Measurements from ENCODE around the gene ZNF202.
"Not testable (repeated sequence)": the region's sequence is repeated elsewhere in the genome, so short reads cannot be mapped to it uniquely, and the experiment has no call there.

The ZNF202 gene

DNA sequence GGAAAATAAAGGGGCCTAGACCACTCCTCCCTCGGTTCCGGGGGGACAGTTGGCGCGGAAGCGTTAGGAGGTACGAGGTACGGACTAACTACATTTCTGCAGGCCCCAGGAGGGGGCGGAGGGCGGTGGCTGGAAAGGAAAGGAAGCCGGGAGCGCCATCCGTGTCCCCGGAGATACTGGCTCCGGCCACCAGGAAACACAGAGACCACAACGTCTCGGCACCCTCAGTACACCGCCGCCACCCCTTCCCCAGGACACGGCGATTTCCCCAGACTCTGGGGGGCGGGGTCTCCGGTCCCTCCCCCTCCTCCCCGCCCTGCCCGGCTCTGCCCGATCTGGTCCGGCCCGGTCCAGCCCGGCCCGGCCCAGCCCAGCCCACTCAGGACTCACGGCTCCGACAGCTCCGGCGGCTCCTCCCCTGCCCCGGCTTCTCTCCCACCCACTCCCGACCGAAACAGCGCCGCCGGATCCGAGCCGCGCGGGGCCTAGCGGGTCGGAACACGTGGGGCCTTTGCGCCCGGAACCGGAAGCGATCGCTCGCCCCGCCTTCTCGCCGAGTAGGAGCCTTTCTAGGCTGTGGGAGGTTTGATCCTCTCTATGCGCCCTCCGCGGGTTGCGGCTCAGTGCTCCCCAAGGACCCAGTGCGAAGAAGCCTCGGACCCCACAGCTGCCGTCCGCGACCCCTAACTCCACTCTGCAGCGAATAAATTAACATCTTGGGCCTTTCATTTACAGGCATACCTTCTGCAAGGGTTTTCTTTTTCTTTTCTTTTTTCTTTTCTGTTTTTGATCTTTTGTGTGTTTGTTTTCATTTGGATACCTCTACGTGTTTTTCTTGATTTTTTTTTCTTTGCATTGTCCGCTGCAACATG lies at the start of gene ZNF202:
TSS of gene ZNF202 (minus strand) at position 502 of the 872 bp plus-strand sequence. CDS start 10,772 bp downstream, outside the sequence.
- DNase-seq = peak; percentile 88

DNA sequence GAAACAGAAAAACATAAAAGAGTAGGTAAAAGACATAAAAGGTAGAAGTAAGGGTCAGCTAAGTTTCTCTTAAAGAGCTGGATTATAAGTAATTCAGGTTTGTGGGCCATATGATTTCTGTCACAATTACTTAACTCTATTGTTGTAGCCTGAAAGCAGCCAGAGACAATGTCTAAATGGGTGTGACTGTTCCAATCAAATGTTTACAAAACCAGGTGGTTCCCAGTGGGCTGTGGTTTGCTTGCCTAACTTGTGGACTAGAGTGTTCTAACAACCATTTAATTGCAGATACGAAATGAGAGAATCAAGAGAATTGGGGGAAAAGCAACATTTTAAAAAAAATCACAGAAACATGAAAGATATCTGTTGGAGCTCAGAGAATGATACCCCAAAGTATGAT lies 42.1 kb upstream of the ZNF202 start:
- no peak for DNase-seq

DNA sequence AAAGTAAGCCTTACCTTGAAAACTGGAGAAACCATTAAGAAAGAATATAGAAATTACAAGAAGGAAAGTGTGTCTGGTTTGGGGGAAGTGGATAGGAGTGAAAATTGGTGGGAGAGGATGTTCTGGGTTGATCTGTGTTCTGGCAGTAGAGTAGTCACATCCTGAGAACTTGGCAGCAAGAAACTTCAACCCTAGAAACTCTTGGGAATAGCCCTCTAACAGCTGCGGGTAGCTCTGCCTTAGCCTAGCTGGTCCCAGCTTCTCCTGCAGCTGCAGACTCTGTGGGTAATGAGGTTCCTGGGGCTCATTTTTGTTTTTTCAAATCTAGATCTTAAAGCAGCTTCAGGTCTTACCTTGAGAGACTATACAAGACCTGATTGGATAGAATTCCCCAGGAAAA lies 37.1 kb upstream of the ZNF202 start:
- no peak for DNase-seq

DNA sequence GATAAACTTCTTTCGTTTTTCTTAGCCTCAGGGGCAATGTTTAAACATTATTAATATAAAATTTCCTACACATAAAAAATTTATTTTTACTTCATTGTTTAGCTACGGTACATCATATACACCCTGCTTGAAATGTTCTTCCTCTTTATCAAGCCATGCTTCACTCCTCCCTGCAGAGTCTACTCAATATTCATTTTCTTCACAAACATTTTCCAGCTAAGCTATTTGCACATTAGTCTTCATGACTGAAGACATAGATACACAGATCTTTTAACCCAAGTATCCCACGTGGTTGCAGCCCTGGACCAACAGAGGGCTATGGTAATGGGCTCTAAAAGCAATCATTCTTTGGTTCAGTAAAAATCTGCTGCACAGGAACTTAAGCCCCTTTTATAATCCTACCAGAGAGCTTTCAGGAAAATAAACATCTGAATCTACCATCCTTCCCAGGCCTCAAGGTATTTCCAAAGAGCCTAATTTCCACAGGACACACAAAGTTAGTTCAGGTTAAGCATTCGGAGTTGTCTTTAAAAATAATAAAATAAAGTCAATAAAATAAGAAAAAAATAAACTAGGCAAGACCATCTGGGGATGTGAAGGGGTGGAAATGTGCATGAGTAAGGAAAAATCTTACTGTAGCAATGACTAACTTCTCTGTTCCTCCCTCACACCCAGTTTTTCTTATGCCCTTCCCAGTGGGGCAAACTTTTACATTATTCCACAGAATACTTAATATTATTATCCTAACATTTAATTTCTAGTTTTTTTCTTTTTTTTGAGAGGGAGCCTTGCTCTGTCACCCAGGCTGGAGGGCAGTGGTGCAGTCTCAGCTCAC lies 34.5 kb upstream of the ZNF202 start:
- DNase-seq = no peak

DNA sequence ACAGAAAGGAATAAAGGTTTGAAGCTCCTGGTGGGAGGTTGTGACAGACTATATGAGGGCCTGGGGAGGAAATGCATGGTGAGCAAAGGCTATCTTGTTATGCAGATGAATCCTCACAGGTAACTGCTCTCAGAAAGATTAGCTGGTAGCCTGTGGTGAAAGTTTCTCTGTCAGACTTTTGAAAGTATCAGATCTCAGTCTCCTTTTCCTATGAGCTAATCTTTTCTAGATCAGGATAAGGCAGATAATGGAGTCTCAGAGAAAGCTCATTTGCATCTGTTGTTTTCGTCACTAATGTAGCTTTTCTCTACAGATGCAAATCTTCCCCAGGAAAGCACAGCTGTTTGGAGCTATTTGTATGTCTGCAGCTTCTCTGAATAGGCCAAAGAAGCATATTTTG lies 33.8 kb upstream of the ZNF202 start:
- DNase-seq = no peak

DNA sequence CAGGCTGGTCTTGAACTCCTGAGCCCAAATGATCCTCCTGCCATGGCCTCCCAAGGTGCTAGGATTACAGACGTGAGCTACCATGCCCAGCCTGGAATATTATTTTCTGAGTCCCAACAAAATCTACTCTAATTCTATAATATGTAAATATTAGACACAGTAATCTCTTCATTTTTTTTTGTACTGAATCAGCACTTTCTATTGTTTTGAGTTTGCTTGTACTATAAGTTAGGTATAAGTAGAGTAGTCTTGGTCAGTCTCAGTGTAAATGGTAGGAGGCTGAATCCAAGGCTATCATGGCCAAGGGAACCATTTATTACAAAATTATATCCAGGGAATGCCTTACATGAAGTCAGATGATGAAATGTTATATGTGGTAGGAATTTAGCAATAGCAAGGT lies 32.5 kb upstream of the ZNF202 start:
- DNase-seq = no peak

DNA sequence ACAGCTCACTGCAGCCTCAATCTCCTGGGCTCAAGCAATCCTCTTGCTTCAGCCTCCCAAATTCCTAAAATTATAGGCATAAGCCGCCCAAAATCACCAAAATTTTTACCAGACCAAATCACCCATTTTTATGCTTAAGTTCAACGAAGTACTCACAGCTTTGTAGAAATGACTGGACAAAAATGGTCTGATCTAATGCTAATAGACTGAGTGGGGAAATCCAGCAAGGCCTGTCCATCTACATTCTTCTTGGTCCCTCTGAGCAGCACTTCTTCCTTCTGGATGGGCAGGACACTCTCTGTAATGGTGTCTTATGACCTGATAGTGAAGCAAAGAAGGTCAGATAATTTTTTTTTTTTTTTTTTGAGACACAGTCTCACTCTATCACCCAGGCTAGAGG lies 31.6 kb upstream of the ZNF202 start:
- DNase-seq = no peak

DNA sequence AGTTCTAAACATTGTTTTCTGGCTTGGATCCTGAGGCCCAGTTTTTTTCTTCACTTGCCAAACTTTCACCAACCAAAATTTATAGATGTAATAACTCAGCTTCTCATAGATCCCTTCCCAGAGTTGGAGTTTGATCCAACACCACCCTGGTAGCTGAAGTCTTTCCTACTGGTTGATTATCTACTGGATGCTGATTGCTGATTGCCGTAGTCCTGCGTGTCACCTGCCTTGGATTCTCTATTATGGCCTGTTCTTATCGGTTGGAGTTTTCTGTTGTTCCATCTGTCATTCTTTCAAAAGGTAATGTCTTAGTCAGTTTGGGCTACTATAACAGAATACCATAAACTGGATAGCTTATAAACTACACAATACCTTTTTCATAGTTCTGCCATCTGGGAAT lies 30.2 kb upstream of the ZNF202 start:
- no peak for DNase-seq

DNA sequence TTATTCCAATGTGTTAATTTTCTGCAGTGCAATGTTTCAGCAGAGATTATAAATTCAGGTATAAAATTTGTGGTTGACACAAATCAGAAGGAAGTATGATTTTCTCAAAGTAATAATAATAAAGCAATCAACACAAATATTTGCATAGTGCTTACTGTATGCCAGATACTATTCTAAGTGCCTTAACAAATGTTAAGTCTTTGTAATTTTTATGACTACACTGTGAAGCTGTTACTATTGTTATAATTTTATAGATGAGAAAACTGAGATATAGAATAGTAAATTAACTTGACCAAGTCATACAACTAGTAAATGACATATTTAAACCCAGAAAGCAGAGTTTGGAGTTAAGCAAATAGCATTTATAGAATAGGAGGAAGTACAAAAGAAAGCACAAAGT lies 29.3 kb upstream of the ZNF202 start:
- no peak for DNase-seq

DNA sequence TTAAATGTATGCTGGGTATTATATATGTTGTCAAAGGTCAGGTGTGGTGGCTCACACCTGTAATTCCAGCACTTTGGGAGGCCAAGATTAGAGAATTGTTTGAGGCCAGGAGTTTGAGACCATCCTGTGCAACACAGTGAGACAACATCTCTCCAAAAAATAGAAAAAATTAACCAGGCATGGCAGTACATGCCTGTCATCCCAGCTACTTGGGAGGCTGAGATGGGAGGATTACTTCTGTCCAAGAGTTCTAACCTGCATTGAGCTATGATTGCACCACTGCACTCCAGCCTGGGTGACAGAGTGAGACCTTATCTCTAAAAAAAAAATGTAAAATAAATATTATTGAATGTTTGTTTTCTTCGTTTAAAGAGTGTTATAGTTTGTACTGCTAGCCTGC lies 24.1 kb upstream of the ZNF202 start:
- no peak for DNase-seq

DNA sequence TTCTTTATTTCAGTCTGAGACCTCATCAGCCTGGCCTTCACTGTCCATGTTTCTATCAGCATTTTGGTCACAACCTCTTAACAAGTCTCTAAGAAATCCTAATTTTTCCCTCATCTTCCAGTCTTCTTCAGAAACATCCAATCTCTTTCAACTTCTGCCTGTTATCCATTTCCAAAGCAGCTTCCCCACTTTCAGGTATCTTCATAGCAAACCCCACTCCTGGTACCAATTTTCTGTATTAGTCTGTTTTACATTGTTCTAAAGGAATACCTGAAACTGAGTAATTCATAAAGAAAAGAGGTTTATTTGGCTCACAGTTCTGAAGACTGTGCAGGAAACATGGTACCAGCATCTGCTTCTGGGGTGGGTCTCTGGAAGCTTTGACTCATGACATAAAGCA lies 21.0 kb upstream of the ZNF202 start:
- DNase-seq = no peak

DNA sequence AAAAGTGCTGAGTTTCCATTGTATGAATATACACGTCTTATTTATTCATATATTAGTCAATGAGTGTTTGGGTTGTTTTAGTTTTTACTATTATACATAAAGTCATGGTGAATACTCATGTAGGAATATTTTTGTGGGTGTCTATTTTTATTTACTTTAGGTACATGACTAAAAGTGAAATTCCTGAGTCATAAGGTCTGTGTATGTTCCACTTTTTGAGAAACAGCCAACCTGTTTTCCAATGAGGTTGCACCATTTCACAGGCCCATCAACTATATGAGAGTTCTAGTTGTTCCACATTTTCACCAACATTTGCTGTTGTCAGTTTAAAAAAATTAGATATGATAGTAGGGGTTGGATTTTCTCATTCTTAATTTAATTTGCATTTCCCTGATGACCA lies 19.4 kb upstream of the ZNF202 start:
- DNase-seq = no peak

DNA sequence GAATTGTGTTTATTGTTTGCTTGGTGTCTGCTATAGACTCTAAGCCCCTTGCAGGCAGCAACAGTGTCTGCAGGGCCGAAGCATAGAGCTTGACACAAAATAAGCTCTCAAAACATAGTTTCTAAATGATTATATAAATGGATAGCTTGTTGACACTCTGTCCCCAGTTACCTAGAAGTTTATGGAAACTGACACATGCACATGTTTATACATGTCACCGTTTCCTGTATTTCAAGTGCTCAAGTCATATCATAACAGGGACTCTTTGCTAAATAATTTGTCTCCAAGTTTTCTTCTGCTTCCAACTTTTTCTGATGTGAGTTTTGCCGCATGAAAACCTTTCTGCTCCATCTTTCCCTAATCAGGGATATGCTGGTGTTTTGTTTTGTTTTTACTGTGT lies 16.5 kb upstream of the ZNF202 start:
- no peak for DNase-seq

DNA sequence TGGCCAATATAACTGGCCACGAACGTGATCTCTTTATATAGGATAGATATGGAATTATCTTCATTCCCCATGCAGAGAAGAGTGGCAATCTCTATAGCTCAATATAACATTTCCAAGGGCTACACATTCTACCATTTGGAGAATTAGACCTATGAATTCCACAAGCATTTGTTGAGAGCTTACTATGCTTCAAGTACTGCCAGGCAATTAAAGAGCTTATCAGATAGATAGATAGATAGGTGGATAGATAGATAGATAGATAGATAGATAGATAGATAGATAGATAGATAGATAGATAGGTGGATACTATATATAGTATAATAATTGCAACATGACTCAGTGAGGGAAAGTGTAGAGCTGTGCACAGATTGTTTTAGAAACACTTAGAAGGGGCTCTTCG lies 14.4 kb upstream of the ZNF202 start:
- no peak for DNase-seq

DNA sequence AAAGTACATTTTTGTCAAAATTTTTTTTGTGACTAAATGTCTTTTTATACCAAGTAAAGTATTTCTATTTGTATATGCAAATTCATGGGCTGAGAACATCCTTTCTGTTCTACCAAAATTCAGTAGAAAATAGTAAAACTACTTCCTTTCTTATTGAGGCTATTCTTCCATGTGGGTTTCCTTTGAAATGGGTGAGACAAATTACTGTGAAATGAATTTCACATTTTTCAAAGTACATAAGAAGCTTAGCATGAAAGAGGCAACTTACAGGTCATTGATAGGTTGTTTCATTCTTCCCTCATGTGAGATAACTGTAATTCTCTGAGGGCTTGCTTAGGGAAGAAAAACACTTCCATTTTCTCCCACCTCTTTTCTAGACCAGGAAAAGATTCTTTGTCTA lies 13.9 kb upstream of the ZNF202 start:
- no peak for DNase-seq

DNA sequence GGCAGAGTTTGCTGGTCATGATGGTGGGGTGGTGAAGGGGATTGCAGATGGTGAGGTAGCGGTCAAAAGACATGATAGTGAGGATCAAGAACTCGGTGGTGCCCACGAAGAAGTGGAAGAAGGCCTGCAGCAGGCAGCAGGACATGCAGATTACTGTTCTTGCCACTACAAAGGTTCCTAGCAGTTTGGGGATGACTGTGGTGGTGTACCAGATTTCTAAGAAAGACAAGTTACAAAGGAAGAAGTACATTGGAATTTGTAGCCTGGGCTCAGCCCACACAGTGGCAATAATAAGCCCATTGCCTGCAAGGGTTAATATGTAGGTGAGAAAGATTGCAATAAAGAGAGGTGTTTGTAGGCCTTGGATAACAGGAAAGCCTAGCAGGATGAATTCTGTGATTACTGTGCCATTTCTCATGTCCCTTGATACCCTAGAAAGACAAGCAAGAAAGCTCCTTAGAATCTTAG lies 12.7 kb upstream of the ZNF202 start, which contains the start of gene OR6X1:
TSS of gene OR6X1 (minus strand) at position 418 of the 468 bp plus-strand sequence. CDS start at position 418, 0 bp downstream.
- DNase-seq = no peak

DNA sequence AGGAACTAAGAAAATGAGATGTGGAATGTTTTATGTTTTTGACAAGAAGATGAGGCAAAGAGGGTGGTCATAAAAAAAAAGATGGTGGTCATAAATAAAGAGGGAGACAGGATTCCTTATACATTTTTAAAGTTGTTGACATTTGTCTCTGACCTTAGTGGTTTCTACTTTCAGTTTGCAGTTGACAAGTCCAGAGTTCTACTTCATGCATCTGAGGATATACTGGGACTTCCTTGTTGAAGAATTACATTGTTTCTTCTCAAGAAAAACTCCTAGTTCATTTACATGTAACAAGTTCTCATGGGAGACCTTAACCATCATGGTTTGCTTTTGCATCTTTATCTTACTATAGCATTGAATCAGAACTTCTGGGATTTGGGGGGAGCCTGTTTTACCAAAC lies 11.7 kb upstream of the ZNF202 start:
- no peak for DNase-seq

DNA sequence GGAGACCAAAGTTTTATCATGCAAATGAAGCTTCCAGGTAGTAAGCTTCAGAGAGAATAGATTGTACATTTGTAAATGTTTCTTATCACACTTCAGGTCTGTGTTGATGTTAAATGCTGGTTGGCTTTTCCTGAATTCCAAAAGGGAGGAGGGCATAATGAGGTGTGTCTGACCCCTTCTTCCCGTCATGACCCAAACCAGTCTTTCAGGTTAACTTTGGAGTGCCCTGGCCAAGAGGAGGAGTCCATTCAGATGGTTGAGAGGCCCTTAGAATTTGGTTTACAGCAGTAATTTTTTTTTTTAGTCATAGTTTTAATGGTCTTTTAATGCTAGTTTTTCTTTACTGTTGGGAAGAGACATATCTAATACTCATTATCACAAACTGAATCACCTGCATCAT lies 10.3 kb upstream of the ZNF202 start:
- no peak for DNase-seq

DNA sequence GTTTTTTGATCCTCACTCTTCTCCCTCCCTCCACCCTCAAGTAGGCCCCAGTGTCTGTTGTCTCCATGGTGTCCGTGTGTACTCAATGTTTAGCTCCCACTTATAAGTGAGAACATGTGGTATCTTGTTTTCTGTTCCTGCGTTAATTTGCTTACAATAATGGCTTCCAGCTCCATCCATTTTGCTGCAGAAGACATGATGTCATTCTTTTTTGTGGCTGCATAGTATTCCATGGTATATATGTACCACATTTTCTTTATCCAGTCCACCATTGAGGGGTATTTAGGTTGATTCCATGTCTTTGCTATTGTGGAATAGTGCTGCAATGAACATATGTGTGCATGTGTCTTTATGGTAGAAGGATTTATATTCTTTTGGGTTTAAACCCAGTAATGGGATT lies 6.9 kb upstream of the ZNF202 start:
- DNase-seq = not testable (repeated sequence)

DNA sequence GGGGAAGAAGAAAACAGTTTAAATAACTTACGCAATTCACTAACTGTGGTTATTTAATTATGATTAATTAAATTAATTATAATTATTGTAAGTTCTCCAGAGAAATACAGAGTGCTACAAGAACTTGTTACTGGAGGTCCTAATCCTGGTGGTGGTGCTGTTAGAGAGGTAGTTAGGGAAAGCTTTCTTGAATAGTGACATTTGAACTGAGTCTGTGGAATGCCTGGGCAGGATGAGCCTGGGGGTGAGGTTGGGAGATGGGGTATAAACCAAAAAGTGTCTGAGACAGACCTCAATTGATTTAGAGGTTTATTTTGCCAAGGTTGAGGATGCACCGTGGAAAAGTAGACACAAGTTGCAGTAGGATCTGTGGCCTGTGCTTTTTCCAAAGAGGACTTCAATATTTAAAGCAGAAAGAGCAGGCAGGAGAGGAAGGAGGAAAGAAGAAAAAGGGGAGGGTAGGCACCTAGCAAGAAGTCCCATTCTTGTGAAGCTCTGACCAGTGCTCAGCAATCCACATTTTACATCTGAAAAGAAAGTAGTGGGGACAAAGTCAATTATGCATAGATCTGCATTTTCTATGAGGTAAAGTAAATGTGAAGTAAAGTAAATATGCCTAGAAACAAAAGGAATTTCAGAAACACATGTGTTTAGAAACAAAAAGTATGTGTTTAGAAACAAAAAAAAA lies 4.4 kb upstream of the ZNF202 start:
- no peak for DNase-seq

DNA sequence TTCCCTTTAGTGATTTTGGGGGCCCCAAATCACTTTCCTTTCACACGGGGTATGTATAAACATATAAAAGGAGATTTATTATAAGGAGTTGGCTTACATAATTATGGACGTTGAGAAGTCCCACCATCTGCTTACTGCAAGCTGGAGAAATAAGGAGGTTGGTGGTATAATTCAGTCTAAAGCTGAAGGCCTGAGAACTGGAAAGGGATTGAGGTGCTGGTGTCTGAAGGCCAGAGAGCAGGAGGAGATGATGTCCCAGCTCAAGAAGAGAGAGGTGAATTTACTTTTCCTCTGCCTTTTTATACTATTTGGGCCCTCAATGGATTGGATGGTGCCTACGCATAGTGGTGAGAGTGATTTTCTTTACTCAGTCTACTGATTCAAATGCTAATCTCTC lies 1.3 kb upstream of the ZNF202 start:
- DNase-seq = no peak

DNA sequence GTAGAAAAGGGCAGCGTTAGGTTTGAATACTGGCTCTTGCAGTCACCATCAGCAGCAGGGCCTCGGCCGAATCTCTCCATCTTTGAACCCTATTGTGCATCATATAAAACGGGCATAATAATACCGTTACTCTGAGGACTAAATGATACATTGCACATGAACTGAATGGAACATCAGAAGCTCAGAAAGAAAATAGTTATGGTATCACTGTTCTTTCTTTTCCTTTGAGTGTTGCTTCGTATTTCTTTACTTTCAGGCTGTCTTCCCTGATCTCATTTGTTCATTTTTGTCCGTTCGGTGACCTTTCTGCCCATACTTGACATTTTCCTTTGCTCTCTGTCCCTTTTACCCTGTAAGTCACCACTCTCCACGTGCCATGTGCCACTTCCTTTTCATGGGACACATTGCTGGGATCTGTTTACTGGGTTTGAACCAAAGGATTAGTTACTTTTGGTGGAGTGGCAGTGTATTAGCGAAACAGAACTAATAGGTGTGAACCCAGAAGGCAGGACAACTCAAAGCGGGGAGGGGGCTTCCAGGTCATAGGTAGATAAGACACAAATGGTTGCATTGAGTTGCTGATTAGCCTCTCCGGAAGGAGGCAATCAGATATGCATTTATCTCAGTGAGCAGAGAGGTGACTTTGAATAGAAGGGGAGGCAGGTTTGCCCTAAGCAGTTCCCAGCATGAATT lies 717 bp upstream of the ZNF202 start:
- DNase-seq = peak; percentile 2

DNA sequence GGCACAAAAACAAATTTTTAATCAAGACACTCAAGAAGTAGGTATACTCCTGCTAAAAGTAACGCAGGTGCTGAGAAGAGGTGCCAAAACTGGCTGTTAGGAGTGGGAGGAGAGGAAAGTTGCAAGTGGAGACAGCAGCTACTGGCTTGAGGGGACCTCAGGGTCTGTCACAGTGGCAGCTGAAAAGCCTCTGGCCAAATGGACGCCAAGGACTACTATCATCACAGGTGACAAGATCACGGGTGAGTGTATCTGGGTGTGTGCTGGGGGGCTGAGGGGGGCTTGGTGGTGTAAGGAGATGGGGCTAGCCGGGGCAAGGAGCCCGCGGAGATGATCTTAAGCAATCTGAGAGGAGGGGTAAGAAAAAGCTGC lies 687 bp downstream of the ZNF202 start:
- peak; percentile 4 for DNase-seq

All from EL (cell line).